ENCODE measurements around the gene CCDC57. TPM values are rescaled to one million over a fixed set of nuclear protein-coding genes. Genes with fewer than 3 reads are reported as not detected.
"Not testable (repeated sequence)": the region's sequence is repeated elsewhere in the genome, so short reads cannot be mapped to it uniquely, and the experiment has no call there.

CCDC57 gene
- total RNA-seq, 1 donor from 2014 or later, result 10.6 TPM

GRCh38 chr17:82216301-82217119 lies 3.9 kb upstream of the CCDC57 start:
- intact Hi-C loops (cut with DNase I), result no loop called here
- DNase-seq (ENCODE audit: low spot score), result peak; percentile 93

- no peak for DNase-seq (ENCODE audit: low spot score)
- intact Hi-C loops (cut with DNase I), result no loop called here
These were observed 3.3 kb upstream of the CCDC57 start for GRCh38 chr17:82215972-82216300.

- intact Hi-C loops (cut with DNase I), result no loop called here
- no peak for DNase-seq (ENCODE audit: low spot score)
These were observed 2.7 kb upstream of the CCDC57 start for GRCh38 chr17:82215095-82215971.

DNA sequence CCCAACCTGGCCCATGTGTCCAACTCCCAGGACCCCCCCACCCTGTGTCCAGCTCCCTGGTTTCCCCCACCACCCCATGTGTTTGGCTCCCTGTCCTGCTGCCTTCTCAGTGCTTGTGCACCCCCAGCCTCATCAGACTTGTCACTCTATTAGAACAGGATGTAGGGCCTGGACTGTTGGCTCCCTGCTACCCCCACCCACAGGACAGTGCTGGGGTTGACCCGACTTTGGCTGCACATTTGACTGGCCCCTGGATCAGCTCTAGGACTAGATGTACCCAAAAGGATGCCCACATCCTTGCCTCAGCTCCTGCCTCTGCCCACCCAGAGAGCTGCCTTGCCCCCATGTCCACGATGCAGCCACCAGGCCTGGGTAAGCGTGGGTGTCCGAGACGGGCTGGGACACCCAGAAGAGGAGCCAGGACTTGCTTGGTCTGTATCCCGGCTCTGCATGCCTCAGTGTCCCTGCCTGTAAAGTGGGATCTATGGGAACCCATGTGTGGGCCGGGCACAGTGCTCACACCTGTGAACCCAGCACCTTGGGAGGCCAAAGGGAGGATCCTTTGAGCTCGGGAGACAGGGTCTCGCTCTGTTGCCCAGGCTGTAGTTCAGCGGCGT lies 1.5 kb upstream of the CCDC57 start:
- no peak for DNase-seq (ENCODE audit: low spot score)
- intact Hi-C loops (cut with DNase I), result no loop called here

GRCh38 chr17:82213251-82214011 lies 789 bp upstream of the CCDC57 start:
- intact Hi-C loops (cut with DNase I), result no loop called here
- DNase-seq (ENCODE audit: low spot score), result no peak

DNA sequence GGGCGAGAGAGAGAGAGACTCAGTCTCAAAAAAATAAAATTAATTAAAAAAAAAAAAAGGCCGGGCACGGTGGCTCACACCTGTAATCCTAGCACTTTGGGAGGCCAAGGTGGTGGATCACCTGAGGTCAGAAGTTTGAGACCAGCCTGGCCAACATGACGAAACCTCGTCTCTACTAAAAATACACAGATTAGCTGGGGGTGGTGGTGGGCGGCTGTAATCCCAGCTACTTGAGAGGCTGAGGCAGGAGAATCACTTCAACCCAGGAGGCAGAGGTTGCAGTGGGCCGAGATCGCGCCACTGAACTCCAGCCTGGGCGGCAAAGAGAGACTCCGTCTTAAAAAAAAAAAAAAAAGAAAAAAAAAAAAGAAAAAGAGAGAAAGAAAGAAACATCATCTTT lies 2.0 kb downstream of the CCDC57 start:
- intact Hi-C loops (cut with DNase I); DNase-seq (ENCODE audit: low spot score): not testable (repeated sequence)

- peak; percentile 93 for DNase-seq (ENCODE audit: low spot score)
- intact Hi-C loops (cut with DNase I), result loop anchor here (5.0 kb wide), 1 partner anchor 116 kb away; no protein-coding TSS in a partner anchor
These were observed 6.7 kb downstream of the CCDC57 start for GRCh38 chr17:82205720-82206508.

GRCh38 chr17:82204831-82205719 lies 7.6 kb downstream of the CCDC57 start:
- no peak for DNase-seq (ENCODE audit: low spot score)
- intact Hi-C loops (cut with DNase I), result loop anchor here (5.0 kb wide), 1 partner anchor 117 kb away; no protein-coding TSS in a partner anchor

- intact Hi-C loops (cut with DNase I), result no loop called here
These were observed 8.7 kb downstream of the CCDC57 start for GRCh38 chr17:82203920-82204319.

GRCh38 chr17:82202981-82203380 lies 9.7 kb downstream of the CCDC57 start:
- intact Hi-C loops (cut with DNase I), result no loop called here

More at GRCh38 chr17:82203920-82204319, 8.7 kb downstream of the CCDC57 start:
- DNase-seq (ENCODE audit: low spot score), result no peak

DNA sequence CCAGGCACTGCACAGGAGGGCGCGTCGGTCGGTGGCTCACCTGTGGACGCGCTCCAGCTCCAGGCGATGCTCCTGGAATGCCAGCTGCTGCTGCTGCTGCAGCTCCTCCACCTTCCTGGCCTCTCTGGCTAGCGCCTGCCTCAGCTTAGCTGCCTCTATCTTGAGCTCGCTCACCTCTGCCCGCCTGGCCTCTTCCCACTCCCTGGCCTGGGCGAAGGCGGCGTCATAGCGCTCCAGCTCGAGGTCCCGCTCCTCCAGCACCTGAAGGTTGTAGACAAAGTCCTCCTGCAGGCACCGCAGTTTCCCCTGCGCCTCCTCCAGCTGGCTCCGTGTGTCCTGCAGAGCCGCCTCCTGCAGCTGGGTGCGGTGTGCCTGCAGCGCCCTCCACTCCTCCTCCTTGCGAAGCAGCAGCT lies 11.1 kb downstream of the CCDC57 start:
- intact Hi-C loops (cut with DNase I), result no loop called here
- peak; percentile 63 for DNase-seq (ENCODE audit: low spot score)

More at GRCh38 chr17:82202981-82203380, 9.7 kb downstream of the CCDC57 start:
- no peak for DNase-seq (ENCODE audit: low spot score)

DNA sequence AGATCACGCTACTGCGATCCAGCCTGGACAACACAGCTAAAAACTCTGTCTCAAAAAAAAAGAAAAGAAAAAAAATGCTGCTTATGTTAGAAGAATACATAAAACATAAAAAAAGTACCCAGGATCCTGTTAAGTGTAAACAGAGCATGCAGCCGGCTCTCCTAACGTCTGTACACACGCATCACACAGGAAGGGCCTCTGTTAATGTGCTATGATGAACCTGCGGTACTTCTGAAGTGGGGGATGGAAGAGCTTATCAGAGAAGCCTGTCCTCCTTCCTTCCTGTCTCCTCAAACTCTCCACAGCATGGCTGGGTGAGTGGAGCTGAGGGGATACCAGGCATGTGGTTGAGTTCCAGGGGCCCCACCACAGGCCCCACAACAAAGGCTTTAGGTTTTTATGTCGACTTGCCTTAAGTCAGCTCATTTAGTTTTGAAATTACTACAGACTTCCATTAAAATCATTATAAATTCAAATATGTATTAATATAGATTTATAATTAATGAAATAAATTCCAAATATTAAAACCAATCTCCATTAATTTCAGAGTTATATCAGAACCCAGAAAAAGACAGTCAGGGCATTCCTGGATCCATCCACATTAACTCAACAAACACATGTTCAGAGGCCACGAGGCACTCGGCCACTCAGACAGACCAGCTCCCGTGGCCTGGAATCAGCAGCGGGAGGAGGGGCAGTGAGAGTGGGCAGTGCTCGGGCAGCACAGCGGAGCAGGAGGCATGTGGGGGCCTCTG lies 11.7 kb downstream of the CCDC57 start:
- DNase-seq (ENCODE audit: low spot score), result no peak
- intact Hi-C loops (cut with DNase I), result no loop called here

DNA sequence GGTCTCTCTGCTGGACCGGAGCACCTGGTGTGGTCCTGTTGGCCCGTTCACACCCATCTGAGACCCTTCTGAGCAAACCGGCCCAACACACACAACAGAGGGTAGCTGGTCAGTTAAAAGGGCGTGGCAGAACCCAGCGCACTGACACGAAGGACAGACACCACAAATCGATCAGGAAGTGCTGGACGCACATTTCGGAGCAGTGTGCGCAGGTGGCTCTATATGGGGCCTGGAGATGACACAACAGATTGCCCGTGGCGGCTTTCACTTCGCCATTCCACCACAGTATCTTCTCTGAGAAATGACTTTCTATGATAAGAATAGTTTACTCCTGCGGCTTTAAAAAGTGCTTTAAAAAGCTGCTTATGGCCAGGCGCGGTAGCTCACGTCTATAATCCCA lies 12.5 kb downstream of the CCDC57 start:
- DNase-seq (ENCODE audit: low spot score), result peak; percentile 57
- intact Hi-C loops (cut with DNase I), result no loop called here

DNA sequence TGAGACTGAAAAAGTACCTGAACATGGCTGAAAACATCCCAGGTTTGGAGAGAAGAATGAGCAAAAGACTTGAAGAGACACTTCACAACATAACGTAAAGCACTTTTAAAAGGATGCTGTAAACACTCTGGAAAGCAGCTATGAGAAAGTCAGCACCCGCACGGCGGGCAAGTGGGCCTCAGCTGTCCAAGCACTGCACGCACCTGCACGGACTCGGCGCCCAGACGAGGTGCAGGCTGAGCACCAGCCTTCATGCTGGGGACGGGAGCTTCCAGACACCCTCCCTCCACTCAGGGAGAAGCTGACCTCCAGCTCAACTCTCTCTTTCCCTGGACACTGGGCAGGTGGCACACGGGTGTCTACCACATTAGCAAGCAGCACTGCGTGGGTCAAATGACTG lies 13.1 kb downstream of the CCDC57 start:
- intact Hi-C loops (cut with DNase I), result no loop called here
- DNase-seq (ENCODE audit: low spot score), result no peak

GRCh38 chr17:82198092-82198491 lies 14.6 kb downstream of the CCDC57 start:
- intact Hi-C loops (cut with DNase I), result no loop called here
- no peak for DNase-seq (ENCODE audit: low spot score)

DNA sequence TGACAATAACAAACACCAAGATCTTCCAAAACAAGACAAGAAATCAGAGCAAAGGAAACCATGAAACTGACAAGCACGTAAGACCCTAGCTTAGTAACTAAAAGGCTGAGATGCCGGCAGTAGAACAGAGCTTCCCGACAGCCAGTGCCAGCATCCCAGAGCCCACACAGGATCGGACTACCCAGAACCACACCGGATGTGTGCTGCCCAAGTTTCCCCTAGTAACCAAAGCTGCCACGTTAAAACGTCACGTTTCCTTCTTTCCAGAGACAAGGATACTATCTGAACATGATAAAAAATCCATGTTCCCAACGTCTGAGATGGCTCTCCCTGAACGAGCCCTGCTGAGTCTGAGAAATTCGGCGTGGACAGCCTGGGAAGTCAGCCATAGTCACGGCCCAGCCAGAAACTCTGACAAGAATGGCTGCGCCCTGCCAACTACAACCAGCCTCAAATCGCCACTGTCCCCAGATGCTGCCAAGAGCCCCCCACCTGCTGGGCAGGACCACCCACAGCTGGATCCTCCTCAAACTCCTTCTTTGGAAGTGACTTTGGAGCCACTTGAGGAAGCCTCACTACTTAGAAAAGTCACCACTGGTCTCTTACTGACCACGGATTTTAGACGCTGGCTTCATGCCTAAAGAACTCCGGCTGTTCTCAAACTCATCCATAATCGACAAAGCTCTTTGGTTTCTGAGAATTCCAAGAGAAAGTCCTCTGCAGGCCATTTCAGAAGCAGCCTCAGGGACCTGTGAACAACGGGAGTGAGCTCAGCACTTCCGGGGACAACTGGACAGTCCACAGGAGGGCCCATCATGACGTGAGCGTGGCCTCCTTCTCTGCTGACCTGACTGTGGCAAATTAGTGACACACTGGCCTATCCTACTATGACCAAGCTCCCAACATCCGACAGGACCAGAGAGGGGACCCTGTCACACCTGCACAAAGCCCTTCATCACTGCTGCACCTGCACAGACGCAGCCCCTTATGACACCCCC lies 16.7 kb downstream of the CCDC57 start:
- DNase-seq (ENCODE audit: low spot score), result peak; percentile 64

More for the DNA sequence above, 16.7 kb downstream of the CCDC57 start:
- intact Hi-C loops (cut with DNase I), result no loop called here

Data from cardiac septum (tissue), 1 donor.